Lower leg skin (tissue), 3 donors: ENCODE measurements around the gene IZUMO1.

Source experiments
- CTCF ChIP-seq, 3 donors: fragments of 450-650 bp; IDR thresholded peaks; one replicate each; pipeline ENCODE4 v1.5.1; 2016; ENCODE audit warnings: antibody characterized with exemption in 3 of 3, mild to moderate bottlenecking in 3 of 3, moderate library complexity in 2 of 3
- POLR2A ChIP-seq, 2 donors: fragments of 450-650 bp; IDR thresholded peaks; one replicate each; pipeline ENCODE4 v1.6.1; 2016 to 2017; ENCODE audit warnings: antibody characterized with exemption in 2 of 2, mild to moderate bottlenecking in 1 of 2, moderate library complexity in 1 of 2

DNA sequence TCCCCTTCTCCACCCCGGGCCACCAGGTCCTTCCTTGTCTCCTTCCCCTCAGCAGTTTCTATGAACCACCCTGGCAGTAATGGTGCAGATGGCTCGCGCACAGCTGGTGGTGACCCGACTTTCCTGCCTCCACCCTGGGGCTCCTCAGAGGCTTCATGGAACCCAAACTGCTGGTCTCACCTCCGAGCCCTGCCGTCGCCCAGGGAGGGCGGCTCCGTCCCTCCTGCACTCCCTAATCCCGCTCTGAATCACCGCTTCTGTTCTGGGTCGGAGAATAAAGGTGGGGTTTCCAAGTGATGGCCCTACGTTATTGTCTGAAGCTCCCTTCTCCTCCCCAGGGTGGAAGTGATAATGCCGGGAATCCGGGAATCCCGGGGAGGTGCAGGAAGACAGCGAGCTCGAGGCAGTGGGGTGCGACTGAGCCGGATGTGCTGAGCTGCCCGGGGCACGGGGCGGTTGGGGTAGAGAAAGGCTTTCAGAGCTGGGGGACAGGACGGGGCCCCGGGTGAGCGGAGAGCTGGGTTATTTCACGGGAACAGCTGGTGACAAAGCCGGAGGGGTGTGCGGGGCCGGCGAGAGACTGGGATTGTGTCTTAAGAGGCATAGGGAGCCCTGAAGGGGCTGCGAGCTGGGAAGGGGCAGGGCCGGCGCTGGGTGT, 50.2 kb downstream of the IZUMO1 start:
- TF ChIP-seq CTCF (IDR thresholded peaks at IDR 0.05): no peak
- TF ChIP-seq POLR2A (IDR thresholded peaks at IDR 0.05): no peak
